Fibroblast of skin of left quadriceps (primary cell): ENCODE data around the gene KIR2DL3.
"Not testable (repeated sequence)": the region's sequence is repeated elsewhere in the genome, so short reads cannot be mapped to it uniquely, and the experiment has no call there.

Source experiments
- DNase-seq, 2 experiments: peaks; one replicate each; pipeline ENCODE4 v3.0.0-alpha.2; 2013; ENCODE audit warnings: low read depth in 2 of 2

KIR2DL3 gene

GRCh38 chr19:54744080-54744479 lies 5.8 kb downstream of the KIR2DL3 start:
- DNase-seq: not testable (repeated sequence)

DNA sequence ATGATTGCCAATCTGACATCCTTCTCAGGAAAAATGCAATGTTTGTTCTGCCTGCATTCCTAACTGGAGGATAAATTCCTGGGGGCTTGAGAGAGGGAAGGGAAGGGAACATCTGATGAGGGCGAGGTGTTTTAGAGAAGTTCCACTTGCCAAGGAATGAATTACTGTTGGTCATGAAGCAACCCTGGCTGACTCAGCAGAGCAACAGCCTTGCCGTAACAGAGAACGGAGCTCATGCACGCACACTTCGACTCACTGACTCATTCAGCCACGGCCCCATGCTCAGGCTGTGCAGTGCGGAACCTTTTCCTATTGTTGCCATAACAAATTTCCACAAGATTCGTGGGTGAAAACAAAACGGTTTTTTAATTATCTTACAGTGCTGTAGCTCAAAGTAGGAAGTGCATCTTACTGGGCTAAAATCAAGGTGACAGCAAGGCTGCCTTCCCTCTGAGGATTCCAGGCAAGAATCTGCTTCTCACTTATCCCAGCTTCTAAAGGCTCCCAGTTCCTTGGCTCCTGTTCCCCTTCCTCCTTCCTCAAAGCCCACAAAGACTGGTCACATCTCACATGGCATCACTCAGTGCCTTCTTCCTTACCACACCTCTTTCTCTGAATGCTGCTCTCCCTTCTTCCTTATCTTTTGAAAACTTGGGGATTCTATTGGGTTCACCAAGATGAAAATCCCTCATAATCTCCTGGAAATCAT lies 9.5 kb downstream of the KIR2DL3 start:
- DNase-seq: not testable (repeated sequence)

- not testable (repeated sequence) for DNase-seq
Observed at GRCh38 chr19:54750276-54750675, 12.0 kb downstream of the KIR2DL3 start.

DNA sequence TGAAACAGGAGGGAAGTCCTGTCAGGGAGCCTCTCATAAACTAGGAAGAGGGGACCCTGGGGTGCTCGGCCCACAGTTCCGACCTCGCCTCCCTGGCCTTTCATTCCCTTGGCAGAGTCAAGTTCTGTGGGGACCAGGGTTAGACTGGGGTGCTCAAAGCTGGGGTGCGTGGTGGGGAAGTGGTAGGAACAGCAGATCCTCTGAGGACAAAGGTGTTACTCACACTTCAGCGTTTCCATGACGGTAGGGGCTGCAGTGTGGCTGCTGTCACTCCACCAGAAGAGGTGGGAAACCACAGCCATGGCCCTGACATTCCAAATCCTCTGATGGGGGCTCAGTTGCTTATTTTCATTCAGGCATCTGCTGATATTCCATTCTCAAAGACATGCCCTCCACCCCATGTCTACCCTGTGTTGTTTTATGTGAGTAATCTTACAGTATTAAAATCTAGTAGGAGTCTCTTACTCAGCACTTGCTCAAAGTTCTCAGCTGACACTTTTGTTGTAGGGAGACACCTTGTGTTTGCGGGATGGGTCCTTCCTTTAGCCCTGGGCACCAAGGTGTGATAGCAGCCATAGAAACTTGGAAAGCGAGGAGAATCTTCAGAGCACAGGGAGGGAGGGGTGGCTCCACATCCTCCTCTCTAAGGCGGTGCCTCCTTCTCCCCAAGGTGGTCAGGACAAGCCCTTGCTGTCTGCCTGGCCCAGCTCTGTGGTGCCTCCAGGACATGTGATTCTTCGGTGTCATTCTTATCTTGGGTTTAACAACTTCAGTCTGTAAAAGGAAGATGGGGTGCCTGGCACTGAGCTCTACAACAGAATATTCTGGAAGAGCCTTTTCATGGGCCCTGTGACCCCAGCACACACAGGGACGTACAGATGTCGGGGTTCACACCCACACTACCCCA lies 18.1 kb downstream of the KIR2DL3 start:
- DNase-seq: not testable (repeated sequence)

GRCh38 chr19:54758577-54758976 lies 20.3 kb downstream of the KIR2DL3 start:
- not testable (repeated sequence) for DNase-seq

GRCh38 chr19:54764219-54764618 lies 25.9 kb downstream of the KIR2DL3 start:
- not testable (repeated sequence) for DNase-seq

- DNase-seq: not testable (repeated sequence)
Observed at GRCh38 chr19:54766464-54766863, 28.2 kb downstream of the KIR2DL3 start.

GRCh38 chr19:54769646-54770045 lies 31.3 kb downstream of the KIR2DL3 start, which contains the start of gene KIR2DL1:
Gene KIR2DL1 (plus strand): TSS chr19:54769793. CDS start chr19:54769851, 58 bp downstream.
- not testable (repeated sequence) for DNase-seq

GRCh38 chr19:54770511-54770910 lies 32.2 kb downstream of the KIR2DL3 start:
- DNase-seq: not testable (repeated sequence)

DNA sequence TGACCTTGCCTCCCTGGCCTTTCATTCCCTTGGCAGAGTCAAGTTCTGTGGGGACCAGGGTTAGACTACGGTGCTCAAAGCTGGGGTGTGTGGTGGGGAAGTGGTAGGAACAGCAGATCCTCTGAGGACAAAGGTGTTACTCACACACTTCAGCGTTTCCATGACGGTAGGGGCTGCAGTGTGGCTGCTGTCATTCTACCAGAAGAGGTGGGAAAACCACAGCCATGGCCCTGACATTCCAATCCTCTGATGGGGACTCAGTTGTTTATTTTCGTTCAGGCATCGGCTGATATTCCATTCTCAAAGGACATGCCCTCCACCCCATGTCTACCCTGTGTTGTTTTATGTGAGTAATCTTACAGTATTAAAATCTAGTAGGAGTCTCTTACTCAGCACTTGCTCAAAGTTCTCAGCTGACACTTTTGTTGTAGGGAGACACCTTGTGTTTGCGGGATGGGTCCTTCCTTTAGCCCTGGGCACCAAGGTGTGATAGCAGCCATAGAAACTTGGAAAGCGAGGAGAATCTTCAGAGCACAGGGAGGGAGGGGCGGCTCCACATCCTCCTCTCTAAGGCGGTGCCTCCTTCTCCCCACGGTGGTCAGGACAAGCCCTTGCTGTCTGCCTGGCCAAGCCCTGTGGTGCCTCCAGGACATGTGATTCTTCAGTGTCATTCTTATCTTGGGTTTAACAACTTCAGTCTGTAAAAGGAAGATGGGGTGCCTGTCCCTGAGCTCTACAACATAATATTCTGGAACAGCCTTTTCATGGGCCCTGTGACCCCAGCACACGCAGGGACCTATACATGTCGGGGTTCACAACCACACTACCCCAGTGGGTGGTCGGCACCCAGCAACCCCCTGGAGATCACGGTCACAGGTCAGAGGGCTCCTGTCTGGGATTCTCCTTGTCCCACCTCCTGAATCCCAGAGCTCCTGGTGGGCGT lies 33.0 kb downstream of the KIR2DL3 start:
- not testable (repeated sequence) for DNase-seq

- not testable (repeated sequence) for DNase-seq
Observed at GRCh38 chr19:54772666-54773065, 34.4 kb downstream of the KIR2DL3 start.

DNA sequence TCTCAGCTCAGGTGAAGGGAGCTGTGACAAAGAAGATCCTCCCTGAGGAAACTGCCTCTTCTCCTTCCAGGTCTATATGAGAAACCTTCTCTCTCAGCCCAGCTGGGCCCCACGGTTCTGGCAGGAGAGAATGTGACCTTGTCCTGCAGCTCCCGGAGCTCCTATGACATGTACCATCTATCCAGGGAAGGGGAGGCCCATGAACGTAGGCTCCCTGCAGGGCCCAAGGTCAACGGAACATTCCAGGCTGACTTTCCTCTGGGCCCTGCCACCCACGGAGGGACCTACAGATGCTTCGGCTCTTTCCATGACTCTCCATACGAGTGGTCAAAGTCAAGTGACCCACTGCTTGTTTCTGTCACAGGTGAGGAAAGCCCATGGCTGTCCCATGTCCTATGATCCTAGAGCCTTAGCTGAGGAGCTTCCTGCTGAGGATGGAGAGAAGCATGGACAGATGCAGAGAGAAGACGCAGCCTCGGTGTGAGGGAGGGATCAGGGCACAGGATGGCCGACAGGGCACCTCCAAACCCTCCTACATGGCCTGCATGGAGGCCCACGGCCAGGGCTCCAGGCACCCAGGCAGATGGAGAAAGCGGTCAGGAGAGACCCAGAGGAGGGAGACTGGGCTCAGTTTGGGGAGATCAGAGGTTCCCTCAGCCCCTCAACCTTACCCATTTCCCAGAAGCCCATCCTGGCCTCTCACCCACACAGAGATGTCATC lies 36.9 kb downstream of the KIR2DL3 start:
- not testable (repeated sequence) for DNase-seq

DNA sequence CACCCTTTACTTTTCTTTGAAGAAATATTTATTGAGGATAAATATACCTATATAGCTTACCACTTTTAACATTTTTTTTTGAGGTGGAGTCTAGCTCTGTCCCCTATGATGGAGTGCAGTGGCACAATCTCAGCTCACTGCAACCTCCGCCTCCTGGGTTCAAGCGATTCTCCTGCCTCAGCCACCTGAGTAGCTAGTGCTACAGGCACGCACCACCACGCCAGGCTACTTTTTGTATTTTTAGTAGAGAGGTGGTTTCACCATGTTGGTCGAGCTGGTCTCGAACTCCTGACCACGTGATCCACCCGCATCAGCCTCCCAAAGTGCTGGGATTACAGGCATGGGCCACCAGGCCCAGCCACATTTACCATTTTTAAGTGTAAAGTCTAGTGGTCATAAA lies 37.5 kb downstream of the KIR2DL3 start:
- not testable (repeated sequence) for DNase-seq

DNA sequence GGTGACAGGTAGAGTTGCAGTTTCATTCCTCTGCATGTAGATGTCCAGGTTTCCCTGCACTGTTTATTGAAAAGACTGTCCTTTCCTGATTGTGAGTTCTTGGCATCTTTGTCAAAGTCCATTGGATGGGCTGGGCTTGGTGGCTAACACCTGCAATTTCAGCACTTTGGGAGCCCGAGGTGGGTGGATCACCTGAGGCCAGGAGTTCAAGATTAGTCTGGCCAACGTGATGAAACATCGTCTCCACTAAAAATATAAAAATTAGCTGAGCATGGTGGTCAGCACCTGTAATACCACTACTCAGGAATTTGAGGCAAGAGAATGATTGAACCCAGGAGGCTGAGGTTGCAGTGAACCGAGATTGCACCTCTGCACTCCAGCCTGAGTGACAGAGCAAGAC lies 39.5 kb downstream of the KIR2DL3 start:
- DNase-seq: not testable (repeated sequence)

DNA sequence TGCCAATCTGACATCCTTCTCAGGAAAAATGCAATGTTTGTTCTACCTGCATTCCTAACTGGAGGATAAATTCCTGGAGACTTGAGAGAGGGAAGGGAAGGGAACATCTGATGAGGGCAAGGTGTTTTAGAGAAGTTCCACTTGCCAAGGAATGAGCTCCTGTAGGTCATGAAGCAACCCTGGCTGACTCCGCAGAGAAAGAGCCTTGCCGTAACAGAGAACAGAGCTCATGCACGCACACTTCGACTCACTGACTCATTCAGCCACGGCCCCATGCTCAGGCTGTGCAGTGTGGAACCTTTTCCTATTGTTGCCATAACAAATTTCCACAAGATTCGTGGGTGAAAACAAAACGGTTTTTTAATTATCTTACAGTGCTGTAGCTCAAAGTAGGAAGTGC lies 40.6 kb downstream of the KIR2DL3 start:
- DNase-seq: not testable (repeated sequence)

- not testable (repeated sequence) for DNase-seq
Observed at GRCh38 chr19:54782916-54783315, 44.6 kb downstream of the KIR2DL3 start.

DNA sequence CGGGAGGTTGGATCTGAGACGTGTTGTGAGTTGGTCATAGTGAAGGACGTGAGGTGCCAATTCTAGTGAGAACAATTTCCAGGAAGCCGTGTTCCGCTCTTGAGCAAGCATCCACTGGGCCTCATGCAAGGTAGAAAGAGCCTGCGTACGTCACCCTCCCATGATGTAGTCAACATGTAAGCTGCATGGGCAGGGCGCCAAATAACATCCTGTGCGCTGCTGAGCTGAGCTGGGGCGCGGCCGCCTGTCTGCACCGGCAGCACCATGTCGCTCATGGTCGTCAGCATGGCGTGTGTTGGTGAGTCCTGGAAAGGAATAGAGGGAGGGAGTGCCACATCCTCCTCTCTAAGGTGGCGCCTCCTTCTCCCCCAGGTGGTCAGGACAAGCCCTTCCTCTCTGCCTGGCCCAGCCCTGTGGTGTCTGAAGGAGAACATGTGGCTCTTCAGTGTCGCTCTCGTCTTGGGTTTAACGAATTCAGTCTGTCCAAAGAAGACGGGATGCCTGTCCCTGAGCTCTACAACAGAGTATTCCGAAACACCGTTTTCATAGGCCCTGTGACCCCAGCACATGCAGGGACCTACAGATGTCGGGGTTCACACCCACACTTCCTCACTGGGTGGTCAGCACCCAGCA lies 47.9 kb downstream of the KIR2DL3 start:
- DNase-seq: not testable (repeated sequence)

DNA sequence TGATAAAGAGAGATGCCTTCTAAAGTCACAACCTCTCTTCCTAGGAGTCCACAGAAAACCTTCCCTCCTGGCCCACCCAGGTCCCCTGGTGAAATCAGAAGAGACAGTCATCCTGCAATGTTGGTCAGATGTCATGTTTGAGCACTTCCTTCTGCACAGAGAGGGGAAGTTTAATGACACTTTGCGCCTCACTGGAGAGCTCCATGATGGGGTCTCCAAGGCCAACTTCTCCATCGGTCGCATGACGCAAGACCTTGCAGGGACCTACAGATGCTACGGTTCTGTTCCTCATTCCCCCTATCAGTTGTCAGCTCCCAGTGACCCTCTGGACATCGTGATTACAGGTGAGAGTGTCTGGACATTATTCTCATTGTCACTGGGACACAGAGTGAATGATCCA lies 49.8 kb downstream of the KIR2DL3 start:
- DNase-seq: not testable (repeated sequence)

DNA sequence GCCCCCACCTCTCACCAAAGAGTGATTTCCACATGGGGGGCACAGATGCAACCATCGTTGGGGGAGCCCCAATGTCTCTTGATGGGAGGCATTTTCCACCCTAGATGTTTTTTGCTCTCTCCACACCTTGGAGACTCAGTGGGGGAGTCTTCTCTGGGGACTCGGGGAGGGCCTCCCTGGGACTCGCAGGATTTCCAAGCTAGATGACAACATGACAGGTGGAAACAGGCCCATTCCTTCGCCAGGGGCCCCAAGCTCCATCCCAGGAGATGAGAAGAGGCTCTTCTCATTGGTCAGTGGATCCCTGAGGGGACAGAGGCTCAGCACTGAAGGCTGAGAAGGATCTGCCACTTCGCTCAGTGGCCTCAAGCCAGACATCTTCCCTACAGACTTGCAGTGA lies 52.4 kb downstream of the KIR2DL3 start:
- DNase-seq: no peak

GRCh38 chr19:54791476-54791875 lies 53.2 kb downstream of the KIR2DL3 start:
- DNase-seq: no peak
